H1 (cell line): Measurements from ENCODE around the gene OVOL3. TPM values are rescaled to one million over a fixed set of nuclear protein-coding genes. Genes with fewer than 3 reads are reported as not detected.
"Not testable (repeated sequence)": the region's sequence is repeated elsewhere in the genome, so short reads cannot be mapped to it uniquely, and the experiment has no call there.

Source experiments
- CTCF ChIA-PET: fragments of 300-600 bp; sonication (Branson Sonifier 250); formaldehyde crosslinking; loops from one replicate; lab custom pipeline; 2021; ENCODE audit not compliant: partially characterized antibody; lab: Charles Lee
- POLR2A ChIA-PET: fragments of 300-600 bp; sonication (Branson Sonifier 250); formaldehyde crosslinking; loops from one replicate; lab custom pipeline; 2021; ENCODE audit warnings: inconsistent platforms; ENCODE audit not compliant: partially characterized antibody; lab: Charles Lee
- DNase-seq, 2 experiments: peaks; one replicate each; pipeline versions ENCODE4 v3.0.0 to v3.0.0-alpha.2; 2010 to 2022; ENCODE audit warnings: low spot score in 2 of 2, low read depth in 1 of 2, mixed read lengths in 1 of 2
- FAIRE-seq: peaks from 2 replicates; lab custom pipeline; 2011; peaks lifted over from hg19 to GRCh38; lab: Jason Lieb, UNC
- H2AFZ ChIP-seq: 2 replicates; pipeline ENCODE4 v1.8.1; 2012; ENCODE audit warnings: low read length, inconsistent platforms
- H2AK5ac ChIP-seq: 2 replicates; pipeline ENCODE4 v1.6.1; 2013; ENCODE audit warnings: low read depth, low read length
- H2BK120ac ChIP-seq: replicated peaks from 2 replicates; pipeline ENCODE3; 2013; ENCODE audit warnings: low read depth, low read length, inconsistent platforms
- H2BK12ac ChIP-seq: 2 replicates; pipeline ENCODE4 v1.6.1; 2013; ENCODE audit warnings: low read depth, low read length
- H2BK15ac ChIP-seq: 2 replicates; pipeline ENCODE4 v1.6.1; 2013; ENCODE audit warnings: low read length
- H2BK20ac ChIP-seq: 2 replicates; pipeline ENCODE4 v1.6.1; 2013; ENCODE audit warnings: low read length
- H2BK5ac ChIP-seq: 2 replicates; pipeline ENCODE4 v1.6.1; 2013; ENCODE audit warnings: low read depth, low read length
- H3K14ac ChIP-seq: 2 replicates; pipeline ENCODE4 v1.6.1; 2013; ENCODE audit warnings: inconsistent platforms; ENCODE audit not compliant: insufficient read length
- H3K18ac ChIP-seq: 2 replicates; pipeline ENCODE4 v1.6.1; 2013; ENCODE audit warnings: low read length; ENCODE audit errors: extremely low read depth
- H3K23ac ChIP-seq: 2 replicates; pipeline ENCODE4 v1.6.1; 2013; ENCODE audit warnings: inconsistent platforms; ENCODE audit not compliant: insufficient read length
- H3K23me2 ChIP-seq: 2 replicates; pipeline ENCODE4 v1.6.1; 2013; ENCODE audit warnings: low read depth, low read length
- H3K27ac ChIP-seq: 2 replicates; pipeline ENCODE4 v1.6.1; 2011; ENCODE audit warnings: low read depth, low read length, inconsistent platforms
- H3K27me3 ChIP-seq, 4 experiments: replicated peaks in 1 of 4; 1 replicate in 1 of 4; 2 replicates in 3 of 4; pipeline versions ENCODE4 v1.6.1 to v1.8.1; 2011 to 2013; ENCODE audit warnings: low read length in 3 of 4, mild to moderate bottlenecking in 3 of 4, inconsistent platforms in 2 of 4, mixed read lengths in 2 of 4, moderate library complexity in 1 of 4; ENCODE audit not compliant: control insufficient read depth in 3 of 4, insufficient read depth in 3 of 4; ENCODE audit errors: extremely low read depth in 1 of 4
- H3K36me3 ChIP-seq, 4 experiments: 2 replicates each; pipeline versions ENCODE4 v1.6.1 to v1.8.1; 2011 to 2013; ENCODE audit warnings: mild to moderate bottlenecking in 4 of 4, low read length in 3 of 4, moderate library complexity in 2 of 4, control low read depth in 1 of 4, inconsistent platforms in 1 of 4; ENCODE audit not compliant: insufficient read depth in 4 of 4, control insufficient read depth in 2 of 4
- H3K4ac ChIP-seq: replicated peaks from 2 replicates; pipeline ENCODE3; 2013; ENCODE audit warnings: low read length, low read depth, mixed read lengths, inconsistent platforms; ENCODE audit not compliant: insufficient read length
- H3K4me1 ChIP-seq, 4 experiments: replicated peaks in 1 of 4; 1 replicate in 1 of 4; 2 replicates in 3 of 4; pipeline versions ENCODE4 v1.6.1 to v1.8.1; 2011 to 2013; ENCODE audit warnings: low read length in 3 of 4, inconsistent platforms in 2 of 4, mixed read lengths in 1 of 4; ENCODE audit not compliant: insufficient read depth in 4 of 4, control insufficient read depth in 3 of 4
- H3K4me2 ChIP-seq, 2 experiments: 2 replicates each; pipeline versions ENCODE4 v1.6.1 to v1.8.1; 2011 to 2013; ENCODE audit warnings: low read depth in 2 of 2, low read length in 2 of 2, control low read depth in 1 of 2, inconsistent platforms in 1 of 2, mild to moderate bottlenecking in 1 of 2; ENCODE audit not compliant: insufficient read depth in 1 of 2
- H3K4me3 ChIP-seq, 4 experiments: fragments of 200-600, 300-600 bp in 1 of 4; sonication (generic), shearing (Covaris generic), sonication (Bioruptor Twin) in 1 of 4; 2 replicates each; pipeline versions ENCODE4 v1.5.1 to v1.8.1; 2011 to 2016; ENCODE audit warnings: low read length in 4 of 4, low read depth in 3 of 4, control low read depth in 2 of 4, inconsistent platforms in 2 of 4, mild to moderate bottlenecking in 2 of 4, mixed read lengths in 1 of 4, moderate library complexity in 1 of 4; ENCODE audit not compliant: insufficient read depth in 2 of 4; ENCODE audit errors: extremely low read depth in 1 of 4
- H3K56ac ChIP-seq: replicated peaks from 2 replicates; pipeline ENCODE3; 2013; ENCODE audit warnings: low read depth, mild to moderate bottlenecking, mixed read lengths, low read length, inconsistent platforms; ENCODE audit not compliant: insufficient read length
- H3K79me1 ChIP-seq: 2 replicates; pipeline ENCODE4 v1.6.1; 2013; ENCODE audit warnings: low read depth, low read length, control low read depth
- H3K79me2 ChIP-seq, 2 experiments: 2 replicates each; pipeline versions ENCODE4 v1.6.1 to v1.8.1; 2012 to 2013; ENCODE audit warnings: low read length in 2 of 2, mild to moderate bottlenecking in 2 of 2, inconsistent platforms in 1 of 2; ENCODE audit not compliant: insufficient read depth in 2 of 2, control insufficient read depth in 1 of 2
- H3K9ac ChIP-seq, 4 experiments: replicated peaks in 1 of 4; 1 replicate in 1 of 4; 2 replicates in 3 of 4; pipeline versions ENCODE4 v1.6.1 to v1.8.1; 2011 to 2013; ENCODE audit warnings: low read depth in 3 of 4, low read length in 3 of 4, control low read depth in 2 of 4, mild to moderate bottlenecking in 2 of 4, moderate library complexity in 2 of 4, inconsistent platforms in 1 of 4; ENCODE audit errors: extremely low read depth in 1 of 4
- H3K9me3 ChIP-seq, 2 experiments: 2 replicates each; pipeline versions ENCODE4 v1.6.1 to v1.8.1; 2012 to 2013; ENCODE audit warnings: mild to moderate bottlenecking in 2 of 2, moderate library complexity in 2 of 2, control low read depth in 1 of 2, inconsistent platforms in 1 of 2, low read depth in 1 of 2, low read length in 1 of 2, mixed read lengths in 1 of 2; ENCODE audit not compliant: insufficient read depth in 2 of 2
- H4K20me1 ChIP-seq, 2 experiments: replicated peaks in 1 of 2; 2 replicates each; pipeline versions ENCODE3 to v1.8.1; 2011 to 2013; ENCODE audit warnings: inconsistent platforms in 2 of 2, low read length in 2 of 2, mild to moderate bottlenecking in 1 of 2; ENCODE audit not compliant: insufficient read depth in 2 of 2, control insufficient read depth in 1 of 2
- H4K5ac ChIP-seq: 2 replicates; pipeline ENCODE4 v1.6.1; 2013; ENCODE audit warnings: low read length, low read depth, mixed read lengths, inconsistent platforms; ENCODE audit not compliant: insufficient read length
- H4K8ac ChIP-seq: 2 replicates; pipeline ENCODE4 v1.8.0; 2013; ENCODE audit warnings: mild to moderate bottlenecking, moderate library complexity, low read length, inconsistent platforms; ENCODE audit not compliant: insufficient read depth; ENCODE audit errors: extremely low read depth
- H4K91ac ChIP-seq: replicated peaks from 2 replicates; pipeline ENCODE3; 2013; ENCODE audit warnings: low read length, mixed read lengths, inconsistent platforms; ENCODE audit not compliant: insufficient read length
- WGBS, 2 experiments: shearing (Covaris generic) in 1 of 2; methylation state at CpG; one replicate each; pipeline versions ENCODE4 v1.1.6 to v1.1.7; 2013 to 2015; ENCODE audit warnings: low lambda C conversion rate in 2 of 2, mixed read lengths in 2 of 2, inconsistent platforms in 1 of 2, low coverage in 1 of 2, missing lambda C conversion rate in 1 of 2; ENCODE audit not compliant: insufficient replicate concordance in 2 of 2, insufficient coverage in 1 of 2, insufficient read length in 1 of 2; ENCODE audit errors: extremely low coverage in 1 of 2, missing lambda C conversion rate in 1 of 2; 5-methylcytosine and 5-hydroxymethylcytosine counted together
- polyA plus RNA-seq, 7 experiments: library from polyadenylated mRNA; depleted of rRNA in 3 of 7; stranded (reverse) in 5 of 7; unstranded in 2 of 7; fragments of >200 nt in 5 of 7; fragments of 200-250 nt in 2 of 7; gene quantifications; 1 replicate in 5 of 7; 2 replicates in 1 of 7; 4 replicates in 1 of 7; pipeline versions ENCODE4 v1.2.1 to v1.2.3, GENCODE V29; 2011 to 2013; ENCODE audit warnings: missing spikeins in 2 of 7, mixed read lengths in 2 of 7
- total RNA-seq: library from RNA; stranded (reverse); fragmentation: NEBNext Ultra II Directional; extraction: Animal tissue kit (Norgen Biotek cat#: 25700); gene quantifications from 2 replicates; pipeline ENCODE4 v1.2.1, GENCODE V29; 2021

OVOL3 gene
- total and polyA plus RNA-seq, 2 of the 8 experiments (the other 6 are each of a cell fraction or from before 2014, with no cell fraction given), result 0.45 TPM; not detected in 1

DNA sequence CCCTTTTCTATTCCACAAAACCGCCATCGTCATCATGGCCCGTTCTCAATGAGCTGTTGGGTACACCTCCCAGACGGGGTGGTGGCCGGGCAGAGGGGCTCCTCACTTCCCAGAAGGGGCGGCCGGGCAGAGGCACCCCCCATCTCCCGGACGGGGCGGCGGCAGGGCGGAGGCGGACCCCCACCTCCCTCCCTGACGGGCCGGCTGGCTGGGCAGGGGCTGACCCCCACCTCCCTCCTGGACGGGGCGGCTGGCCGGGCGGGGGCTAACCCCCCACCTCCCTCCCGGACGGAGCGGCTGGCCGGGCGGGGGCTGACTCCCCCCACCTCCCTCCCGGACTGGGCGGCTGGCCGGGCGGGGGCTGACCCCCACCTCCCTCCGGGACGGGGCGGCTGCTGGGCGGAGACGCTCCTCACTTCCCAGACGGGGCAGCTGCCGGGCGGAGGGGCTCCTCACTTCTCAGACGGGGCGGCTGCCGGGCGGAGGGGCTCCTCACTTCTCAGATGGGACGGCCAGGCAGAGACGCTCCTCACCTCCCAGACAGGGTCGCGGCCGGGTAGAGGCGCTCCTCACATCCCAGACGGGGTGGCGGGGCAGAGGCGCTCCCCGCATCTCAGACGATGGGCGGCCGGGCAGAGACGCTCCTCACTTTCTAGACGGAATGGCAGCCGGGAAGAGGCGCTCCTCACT, 42.0 kb upstream of the OVOL3 start:
- H2BK12ac ChIP-seq, POLR2A ChIA-PET, H3K27ac ChIP-seq, H3K4me1 ChIP-seq, H2BK20ac ChIP-seq, H3K27me3 ChIP-seq, H2BK120ac ChIP-seq, H3K9me3 ChIP-seq, H4K5ac ChIP-seq, DNase-seq, H2BK15ac ChIP-seq, H3K18ac ChIP-seq, H2AK5ac ChIP-seq, H2AFZ ChIP-seq, FAIRE-seq, H3K23me2 ChIP-seq, H3K9ac ChIP-seq, H3K23ac ChIP-seq, H4K91ac ChIP-seq, H3K14ac ChIP-seq, H3K4me2 ChIP-seq, H3K4ac ChIP-seq, H4K8ac ChIP-seq, H2BK5ac ChIP-seq, H3K4me3 ChIP-seq, H3K56ac ChIP-seq, H3K79me2 ChIP-seq, CTCF ChIA-PET, H3K79me1 ChIP-seq: not testable (repeated sequence)
- Histone ChIP-seq H4K20me1 (peaks cover 6 to 20% of the 10 kb centered on the region in 2 experiments), H3K36me3 (peaks cover 23 to 73% (median 52%) of the 10 kb centered on the region in 4 experiments)
- 97% methylated on average over 11 of the region's 57 CpGs; no CpG with 5 or more reads in 1 of the 2 experiments for WGBS, 2 experiments
